ENCODE measurements around the gene ILKAP. TPM values are rescaled to one million over a fixed set of nuclear protein-coding genes. Genes with fewer than 3 reads are reported as not detected.

ILKAP gene
- total RNA-seq, 1 experiment from 2014 or later = 49.9 TPM

- H3K4me3 ChIP-seq (ENCODE audit: low read depth in 2 of 2, low read length in 2 of 2) = no peak overlapping the region
- no TSS peak for BruUV-seq (replicated peaks)
- in situ Hi-C loops (cut with HindIII; ENCODE audit: low pct_unique_long_range_greater_than_20kb, low sequenced_read_pairs) = no loop called here
- ChIA-PET POLR2A (no interaction called here), CTCF (no interaction called here)
- H3K27me3 ChIP-seq (ENCODE audit: control insufficient read depth, insufficient read depth, low read length) = no peaks in the 10 kb centered on the region
- DNase-seq (ENCODE audit: low read depth, low spot score) (no peak), ATAC-seq (no peak)
- no peaks in the 10 kb centered on the region for H3K9me3 ChIP-seq (ENCODE audit: control insufficient read depth, insufficient read depth, low read depth, low read length)
- peaks cover 7% of the 10 kb centered on the region; the same call in 1 of the 2 replicates for H3K4me1 ChIP-seq (ENCODE audit: control insufficient read depth, insufficient read depth, low read length)
- H3K36me3 ChIP-seq (ENCODE audit: control insufficient read depth, insufficient read depth, low read length) = peaks cover 6% of the 10 kb centered on the region
- TF ChIP-seq CTCF (IDR thresholded peaks at IDR 0.05) = no peak
- no peak for TF ChIP-seq TCF7L2 (IDR thresholded peaks at IDR 0.05; ENCODE audit: low read depth, low read length)
- TF ChIP-seq SIN3A (IDR thresholded peaks at IDR 0.05; ENCODE audit: borderline replicate concordance, insufficient read depth, low read depth, low read length) = no peak
- no peak for TF ChIP-seq REST (IDR thresholded peaks at IDR 0.05; ENCODE audit: insufficient read depth in 1 of 2, low read depth in 2 of 2, low read length in 1 of 2)
- no peak for TF ChIP-seq POLR2AphosphoS5 (IDR thresholded peaks at IDR 0.05; ENCODE audit: low read depth, low read length)
- no peak overlapping the region for H3K27ac ChIP-seq (ENCODE audit: low read length)
- intact Hi-C loops (cut with micrococcal nuclease; ENCODE audit: unreplicated experiment) = no loop called here
These were observed 36.2 kb downstream of the ILKAP start for GRCh38 chr2:238167344-238167715.

- Histone ChIP-seq H3K36me3 (ENCODE audit: control insufficient read depth, insufficient read depth, low read length) (peaks cover 6% of the 10 kb centered on the region), H3K9me3 (ENCODE audit: control insufficient read depth, insufficient read depth, low read depth, low read length) (no peaks in the 10 kb centered on the region), H3K4me1 (ENCODE audit: control insufficient read depth, insufficient read depth, low read length) (peaks cover 7% of the 10 kb centered on the region; the same call in 1 of the 2 replicates), H3K4me3 (ENCODE audit: low read depth in 2 of 2, low read length in 2 of 2) (no peak overlapping the region), H3K27ac (ENCODE audit: low read length) (no peak overlapping the region), H3K27me3 (ENCODE audit: control insufficient read depth, insufficient read depth, low read length) (no peaks in the 10 kb centered on the region)
- in situ Hi-C loops (cut with HindIII; ENCODE audit: low pct_unique_long_range_greater_than_20kb, low sequenced_read_pairs) (no loop called here), intact Hi-C loops (cut with micrococcal nuclease; ENCODE audit: unreplicated experiment) (no loop called here)
- DNase-seq (ENCODE audit: low read depth, low spot score) (no peak), ATAC-seq (no peak)
- POLR2A ChIA-PET = interaction anchor here (0.6 kb wide), 1 partner anchor 549 kb away, joined by 7 read pairs; no protein-coding TSS in a partner anchor
- TF ChIP-seq REST (IDR thresholded peaks at IDR 0.05; ENCODE audit: insufficient read depth in 1 of 2, low read depth in 2 of 2, low read length in 1 of 2) (no peak), CTCF (IDR thresholded peaks at IDR 0.05) (no peak), TCF7L2 (IDR thresholded peaks at IDR 0.05; ENCODE audit: low read depth, low read length) (no peak)
- CTCF ChIA-PET = no interaction called here
- no TSS peak for BruUV-seq (replicated peaks)
These were observed 36.8 kb downstream of the ILKAP start for GRCh38 chr2:238166391-238167343.

All from Panc1 (cell line).